GM23338 (cell line): ENCODE data around the gene EXOC4. TPM values are rescaled to one million over a fixed set of nuclear protein-coding genes. Genes with fewer than 3 reads are reported as not detected.

Experiments used
- ATAC-seq: fragments of 200-7000 bp; cut with Tn5 transposase; 3 replicates; pipeline ENCODE4 v1.9.1; 2020
- DNase-seq: peaks from one replicate; pipeline ENCODE4 v3.0.0-alpha.2; 2015; ENCODE audit warnings: low spot score
- H2AFZ ChIP-seq: fragments of 200-600 bp; sonication (generic); 2 replicates; pipeline ENCODE4 v1.8.0; 2016; ENCODE audit warnings: antibody characterized with exemption, mild to moderate bottlenecking, moderate library complexity
- H3F3A ChIP-seq: fragments of 200-600 bp; sonication (generic); replicated peaks from 2 replicates; pipeline ENCODE4 v1.8.0; 2017; ENCODE audit warnings: antibody characterized with exemption, mixed run types, low read depth
- H3K27ac ChIP-seq: fragments of 200-600 bp; sonication (generic); 2 replicates; pipeline ENCODE4 v1.6.1; 2016; ENCODE audit warnings: low read depth
- H3K27me3 ChIP-seq: fragments of 200-600 bp; sonication (generic); 2 replicates; pipeline ENCODE4 v1.8.0; 2016; ENCODE audit warnings: mild to moderate bottlenecking, mixed run types, moderate library complexity; ENCODE audit not compliant: insufficient read depth
- H3K36me3 ChIP-seq: fragments of 200-600 bp; sonication (generic); 2 replicates; pipeline ENCODE4 v1.8.0; 2016; ENCODE audit warnings: mild to moderate bottlenecking; ENCODE audit not compliant: insufficient read depth
- H3K4me1 ChIP-seq: fragments of 200-600 bp; sonication (generic); 2 replicates; pipeline ENCODE4 v1.8.0; 2016; ENCODE audit warnings: mild to moderate bottlenecking, moderate library complexity; ENCODE audit not compliant: insufficient read depth
- H3K4me2 ChIP-seq: fragments of 200-600 bp; sonication (generic); 2 replicates; pipeline ENCODE4 v1.7.1; 2017; ENCODE audit warnings: mixed run types
- H3K4me3 ChIP-seq: fragments of 200-600 bp; sonication (generic); 2 replicates; pipeline ENCODE4 v1.6.1; 2016; ENCODE audit warnings: mixed run types
- H3K79me2 ChIP-seq: fragments of 200-600 bp; sonication (generic); replicated peaks from 2 replicates; pipeline ENCODE4 v1.8.0; 2017; ENCODE audit warnings: mild to moderate bottlenecking; ENCODE audit not compliant: insufficient read depth
- H3K9me2 ChIP-seq: fragments of 200-600 bp; sonication (generic); 2 replicates; pipeline ENCODE4 v1.8.0; 2017; ENCODE audit not compliant: insufficient read depth
- H4K20me1 ChIP-seq: fragments of 200-600 bp; sonication (generic); replicated peaks from 2 replicates; pipeline ENCODE4 v1.8.0; 2017; ENCODE audit warnings: mild to moderate bottlenecking; ENCODE audit not compliant: insufficient read depth
- H3K27ac Mint-ChIP-seq: 2 replicates; pipeline ENCODE4 v1.8.0; 2020; ENCODE audit warnings: inconsistent platforms, mild to moderate bottlenecking, moderate library complexity, mixed read lengths
- H3K27me3 Mint-ChIP-seq: 3 replicates; pipeline ENCODE4 v1.8.0; 2022; ENCODE audit warnings: low read depth, mild to moderate bottlenecking, moderate library complexity, mixed read lengths, inconsistent platforms; ENCODE audit not compliant: insufficient read depth, poor library complexity
- H3K36me3 Mint-ChIP-seq: 3 replicates; pipeline ENCODE4 v1.8.0; 2021; ENCODE audit warnings: low read depth, mild to moderate bottlenecking, inconsistent platforms, moderate library complexity, mixed read lengths
- H3K4me1 Mint-ChIP-seq: 3 replicates; pipeline ENCODE4 v1.8.0; 2020; ENCODE audit warnings: mild to moderate bottlenecking, inconsistent platforms, mixed read lengths
- H3K4me3 Mint-ChIP-seq: 3 replicates; pipeline ENCODE4 v1.8.0; 2021; ENCODE audit warnings: moderate library complexity, mild to moderate bottlenecking, inconsistent platforms, mixed read lengths
- H3K9me3 Mint-ChIP-seq: 3 replicates; pipeline ENCODE4 v1.8.0; 2020; ENCODE audit warnings: moderate library complexity, mild to moderate bottlenecking, inconsistent platforms, mixed read lengths
- EZH2 ChIP-seq: fragments of 200-600 bp; sonication (generic); IDR thresholded peaks from one replicate; pipeline ENCODE4 v1.8.0; 2017; ENCODE audit warnings: antibody characterized with exemption, mild to moderate bottlenecking, low read depth; ENCODE audit not compliant: unreplicated experiment
- EZH2phosphoT487 ChIP-seq: fragments of 200-600 bp; sonication (generic); IDR thresholded peaks from one replicate; pipeline ENCODE4 v1.8.1; 2018; ENCODE audit warnings: antibody characterized with exemption; ENCODE audit not compliant: unreplicated experiment
- JUNB ChIP-seq: IDR thresholded peaks from one replicate; pipeline ENCODE4 v1.6.1; 2016; ENCODE audit warnings: antibody characterized with exemption; ENCODE audit not compliant: unreplicated experiment
- NANOG ChIP-seq: IDR thresholded peaks from 2 replicates; pipeline ENCODE4 v1.6.1; 2016; ENCODE audit warnings: antibody characterized with exemption, borderline replicate concordance
- POLR2AphosphoS5 ChIP-seq: IDR thresholded peaks from 2 replicates; pipeline ENCODE4 v1.6.1; 2016; ENCODE audit warnings: antibody characterized with exemption, low read depth
- ZNF114 ChIP-seq: fragments of 250-450 bp; sonication (Bioruptor Pico); IDR thresholded peaks from 2 replicates; pipeline ENCODE4 v1.5.0; 2020; ENCODE audit warnings: mild to moderate bottlenecking, moderate library complexity
- ZNF331 ChIP-seq: fragments of 250-450 bp; sonication (Bioruptor Pico); IDR thresholded peaks from 2 replicates; pipeline ENCODE4 v1.5.0; 2020; ENCODE audit warnings: low read depth, mild to moderate bottlenecking, moderate library complexity
- polyA plus RNA-seq: library from polyadenylated mRNA; unstranded; fragments of >200 nt; fragmentation: Nextera tagmentation; extraction: Ambion mirVana; gene quantifications from 2 replicates; pipeline ENCODE4 v1.2.1, GENCODE V29; 2016
- total RNA-seq: library from RNA; depleted of rRNA; stranded (reverse); fragments of >200 nt; shearing (Covaris generic); gene quantifications from 2 replicates; pipeline ENCODE4 v1.2.3, GENCODE V29; 2014
- TF ChIP-seq, protein P1 (sequence below), 2 experiments: fragments of 200-600 bp in 1 of 2; sonication (generic) in 1 of 2; conservative IDR thresholded peaks; 2 replicates each; pipeline versions ENCODE4 v1.5.1 to v1.6.1; 2016 to 2017; ENCODE audit warnings: antibody characterized with exemption in 2 of 2, low read depth in 2 of 2, mild to moderate bottlenecking in 2 of 2, moderate library complexity in 1 of 2
- TF ChIP-seq, protein P2 (sequence below): IDR thresholded peaks from one replicate; pipeline ENCODE4 v1.6.1; 2018; ENCODE audit warnings: antibody characterized with exemption; ENCODE audit not compliant: unreplicated experiment
- TF ChIP-seq, protein P3 (sequence below): IDR thresholded peaks from 2 replicates; pipeline ENCODE4 v1.6.1; 2016; ENCODE audit warnings: antibody characterized with exemption
- TF ChIP-seq, protein P4 (sequence below): fragments of 250-450 bp; sonication (Bioruptor Pico); IDR thresholded peaks from 2 replicates; pipeline ENCODE4 v1.5.0; 2020; ENCODE audit warnings: mild to moderate bottlenecking, moderate library complexity

The EXOC4 gene
- total and polyA plus RNA-seq, 2 experiments from 2014 or later, result 37.5 to 52.7 TPM

DNA sequence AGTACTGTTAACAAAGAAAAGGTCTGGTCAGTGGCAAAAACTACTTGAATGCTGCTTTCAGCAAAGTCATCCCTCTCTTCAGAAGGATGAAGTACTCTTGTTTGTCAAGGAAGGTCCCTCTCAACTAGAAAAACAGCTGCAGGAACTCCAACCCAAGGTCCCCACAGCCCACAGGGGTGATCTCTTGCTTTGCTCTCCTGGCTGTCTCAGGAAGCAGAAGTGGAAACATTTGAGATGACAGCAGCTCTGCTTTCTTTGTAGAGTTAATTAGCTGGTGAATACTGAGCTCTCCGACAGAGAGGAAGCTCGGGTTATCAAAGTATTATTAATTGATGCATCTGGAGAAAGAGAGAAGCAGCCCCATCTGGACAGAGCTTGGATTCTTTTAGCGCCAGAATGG, 848.8 kb downstream of the EXOC4 start:
- TF ChIP-seq, protein P1, sequence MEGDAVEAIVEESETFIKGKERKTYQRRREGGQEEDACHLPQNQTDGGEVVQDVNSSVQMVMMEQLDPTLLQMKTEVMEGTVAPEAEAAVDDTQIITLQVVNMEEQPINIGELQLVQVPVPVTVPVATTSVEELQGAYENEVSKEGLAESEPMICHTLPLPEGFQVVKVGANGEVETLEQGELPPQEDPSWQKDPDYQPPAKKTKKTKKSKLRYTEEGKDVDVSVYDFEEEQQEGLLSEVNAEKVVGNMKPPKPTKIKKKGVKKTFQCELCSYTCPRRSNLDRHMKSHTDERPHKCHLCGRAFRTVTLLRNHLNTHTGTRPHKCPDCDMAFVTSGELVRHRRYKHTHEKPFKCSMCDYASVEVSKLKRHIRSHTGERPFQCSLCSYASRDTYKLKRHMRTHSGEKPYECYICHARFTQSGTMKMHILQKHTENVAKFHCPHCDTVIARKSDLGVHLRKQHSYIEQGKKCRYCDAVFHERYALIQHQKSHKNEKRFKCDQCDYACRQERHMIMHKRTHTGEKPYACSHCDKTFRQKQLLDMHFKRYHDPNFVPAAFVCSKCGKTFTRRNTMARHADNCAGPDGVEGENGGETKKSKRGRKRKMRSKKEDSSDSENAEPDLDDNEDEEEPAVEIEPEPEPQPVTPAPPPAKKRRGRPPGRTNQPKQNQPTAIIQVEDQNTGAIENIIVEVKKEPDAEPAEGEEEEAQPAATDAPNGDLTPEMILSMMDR (conservative IDR thresholded peaks at IDR 0.05; ENCODE audit: low read depth in 2 of 2), result no peak
- TF ChIP-seq POLR2AphosphoS5 (no peak), JUNB (no peak), NANOG (no peak), ZNF114 (CRISPR knock-in tag) (no peak), ZNF331 (CRISPR knock-in tag) (no peak), EZH2 (no peak), EZH2phosphoT487 (no peak)
- TF ChIP-seq, protein P2, sequence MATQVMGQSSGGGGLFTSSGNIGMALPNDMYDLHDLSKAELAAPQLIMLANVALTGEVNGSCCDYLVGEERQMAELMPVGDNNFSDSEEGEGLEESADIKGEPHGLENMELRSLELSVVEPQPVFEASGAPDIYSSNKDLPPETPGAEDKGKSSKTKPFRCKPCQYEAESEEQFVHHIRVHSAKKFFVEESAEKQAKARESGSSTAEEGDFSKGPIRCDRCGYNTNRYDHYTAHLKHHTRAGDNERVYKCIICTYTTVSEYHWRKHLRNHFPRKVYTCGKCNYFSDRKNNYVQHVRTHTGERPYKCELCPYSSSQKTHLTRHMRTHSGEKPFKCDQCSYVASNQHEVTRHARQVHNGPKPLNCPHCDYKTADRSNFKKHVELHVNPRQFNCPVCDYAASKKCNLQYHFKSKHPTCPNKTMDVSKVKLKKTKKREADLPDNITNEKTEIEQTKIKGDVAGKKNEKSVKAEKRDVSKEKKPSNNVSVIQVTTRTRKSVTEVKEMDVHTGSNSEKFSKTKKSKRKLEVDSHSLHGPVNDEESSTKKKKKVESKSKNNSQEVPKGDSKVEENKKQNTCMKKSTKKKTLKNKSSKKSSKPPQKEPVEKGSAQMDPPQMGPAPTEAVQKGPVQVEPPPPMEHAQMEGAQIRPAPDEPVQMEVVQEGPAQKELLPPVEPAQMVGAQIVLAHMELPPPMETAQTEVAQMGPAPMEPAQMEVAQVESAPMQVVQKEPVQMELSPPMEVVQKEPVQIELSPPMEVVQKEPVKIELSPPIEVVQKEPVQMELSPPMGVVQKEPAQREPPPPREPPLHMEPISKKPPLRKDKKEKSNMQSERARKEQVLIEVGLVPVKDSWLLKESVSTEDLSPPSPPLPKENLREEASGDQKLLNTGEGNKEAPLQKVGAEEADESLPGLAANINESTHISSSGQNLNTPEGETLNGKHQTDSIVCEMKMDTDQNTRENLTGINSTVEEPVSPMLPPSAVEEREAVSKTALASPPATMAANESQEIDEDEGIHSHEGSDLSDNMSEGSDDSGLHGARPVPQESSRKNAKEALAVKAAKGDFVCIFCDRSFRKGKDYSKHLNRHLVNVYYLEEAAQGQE, result no peak
- TF ChIP-seq, protein P3, sequence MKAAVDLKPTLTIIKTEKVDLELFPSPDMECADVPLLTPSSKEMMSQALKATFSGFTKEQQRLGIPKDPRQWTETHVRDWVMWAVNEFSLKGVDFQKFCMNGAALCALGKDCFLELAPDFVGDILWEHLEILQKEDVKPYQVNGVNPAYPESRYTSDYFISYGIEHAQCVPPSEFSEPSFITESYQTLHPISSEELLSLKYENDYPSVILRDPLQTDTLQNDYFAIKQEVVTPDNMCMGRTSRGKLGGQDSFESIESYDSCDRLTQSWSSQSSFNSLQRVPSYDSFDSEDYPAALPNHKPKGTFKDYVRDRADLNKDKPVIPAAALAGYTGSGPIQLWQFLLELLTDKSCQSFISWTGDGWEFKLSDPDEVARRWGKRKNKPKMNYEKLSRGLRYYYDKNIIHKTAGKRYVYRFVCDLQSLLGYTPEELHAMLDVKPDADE, result no peak
- TF ChIP-seq, protein P4, sequence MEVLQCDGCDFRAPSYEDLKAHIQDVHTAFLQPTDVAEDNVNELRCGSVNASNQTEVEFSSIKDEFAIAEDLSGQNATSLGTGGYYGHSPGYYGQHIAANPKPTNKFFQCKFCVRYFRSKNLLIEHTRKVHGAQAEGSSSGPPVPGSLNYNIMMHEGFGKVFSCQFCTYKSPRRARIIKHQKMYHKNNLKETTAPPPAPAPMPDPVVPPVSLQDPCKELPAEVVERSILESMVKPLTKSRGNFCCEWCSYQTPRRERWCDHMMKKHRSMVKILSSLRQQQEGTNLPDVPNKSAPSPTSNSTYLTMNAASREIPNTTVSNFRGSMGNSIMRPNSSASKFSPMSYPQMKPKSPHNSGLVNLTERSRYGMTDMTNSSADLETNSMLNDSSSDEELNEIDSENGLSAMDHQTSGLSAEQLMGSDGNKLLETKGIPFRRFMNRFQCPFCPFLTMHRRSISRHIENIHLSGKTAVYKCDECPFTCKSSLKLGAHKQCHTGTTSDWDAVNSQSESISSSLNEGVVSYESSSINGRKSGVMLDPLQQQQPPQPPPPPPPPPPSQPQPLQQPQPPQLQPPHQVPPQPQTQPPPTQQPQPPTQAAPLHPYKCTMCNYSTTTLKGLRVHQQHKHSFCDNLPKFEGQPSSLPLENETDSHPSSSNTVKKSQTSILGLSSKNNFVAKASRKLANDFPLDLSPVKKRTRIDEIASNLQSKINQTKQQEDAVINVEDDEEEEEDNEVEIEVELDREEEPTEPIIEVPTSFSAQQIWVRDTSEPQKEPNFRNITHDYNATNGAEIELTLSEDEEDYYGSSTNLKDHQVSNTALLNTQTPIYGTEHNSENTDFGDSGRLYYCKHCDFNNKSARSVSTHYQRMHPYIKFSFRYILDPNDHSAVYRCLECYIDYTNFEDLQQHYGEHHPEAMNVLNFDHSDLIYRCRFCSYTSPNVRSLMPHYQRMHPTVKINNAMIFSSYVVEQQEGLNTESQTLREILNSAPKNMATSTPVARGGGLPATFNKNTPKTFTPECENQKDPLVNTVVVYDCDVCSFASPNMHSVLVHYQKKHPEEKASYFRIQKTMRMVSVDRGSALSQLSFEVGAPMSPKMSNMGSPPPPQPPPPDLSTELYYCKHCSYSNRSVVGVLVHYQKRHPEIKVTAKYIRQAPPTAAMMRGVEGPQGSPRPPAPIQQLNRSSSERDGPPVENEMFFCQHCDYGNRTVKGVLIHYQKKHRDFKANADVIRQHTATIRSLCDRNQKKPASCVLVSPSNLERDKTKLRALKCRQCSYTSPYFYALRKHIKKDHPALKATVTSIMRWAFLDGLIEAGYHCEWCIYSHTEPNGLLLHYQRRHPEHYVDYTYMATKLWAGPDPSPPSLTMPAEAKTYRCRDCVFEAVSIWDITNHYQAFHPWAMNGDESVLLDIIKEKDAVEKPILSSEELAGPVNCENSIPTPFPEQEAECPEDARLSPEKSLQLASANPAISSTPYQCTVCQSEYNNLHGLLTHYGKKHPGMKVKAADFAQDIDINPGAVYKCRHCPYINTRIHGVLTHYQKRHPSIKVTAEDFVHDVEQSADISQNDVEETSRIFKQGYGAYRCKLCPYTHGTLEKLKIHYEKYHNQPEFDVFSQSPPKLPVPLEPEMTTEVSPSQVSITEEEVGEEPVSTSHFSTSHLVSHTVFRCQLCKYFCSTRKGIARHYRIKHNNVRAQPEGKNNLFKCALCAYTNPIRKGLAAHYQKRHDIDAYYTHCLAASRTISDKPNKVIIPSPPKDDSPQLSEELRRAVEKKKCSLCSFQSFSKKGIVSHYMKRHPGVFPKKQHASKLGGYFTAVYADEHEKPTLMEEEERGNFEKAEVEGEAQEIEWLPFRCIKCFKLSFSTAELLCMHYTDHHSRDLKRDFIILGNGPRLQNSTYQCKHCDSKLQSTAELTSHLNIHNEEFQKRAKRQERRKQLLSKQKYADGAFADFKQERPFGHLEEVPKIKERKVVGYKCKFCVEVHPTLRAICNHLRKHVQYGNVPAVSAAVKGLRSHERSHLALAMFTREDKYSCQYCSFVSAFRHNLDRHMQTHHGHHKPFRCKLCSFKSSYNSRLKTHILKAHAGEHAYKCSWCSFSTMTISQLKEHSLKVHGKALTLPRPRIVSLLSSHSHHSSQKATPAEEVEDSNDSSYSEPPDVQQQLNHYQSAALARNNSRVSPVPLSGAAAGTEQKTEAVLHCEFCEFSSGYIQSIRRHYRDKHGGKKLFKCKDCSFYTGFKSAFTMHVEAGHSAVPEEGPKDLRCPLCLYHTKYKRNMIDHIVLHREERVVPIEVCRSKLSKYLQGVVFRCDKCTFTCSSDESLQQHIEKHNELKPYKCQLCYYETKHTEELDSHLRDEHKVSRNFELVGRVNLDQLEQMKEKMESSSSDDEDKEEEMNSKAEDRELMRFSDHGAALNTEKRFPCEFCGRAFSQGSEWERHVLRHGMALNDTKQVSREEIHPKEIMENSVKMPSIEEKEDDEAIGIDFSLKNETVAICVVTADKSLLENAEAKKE (CRISPR knock-in tag), result no peak
- no peak overlapping the region for H3K27ac ChIP-seq
- H3K27ac Mint-ChIP-seq, result no peak overlapping the region
- H3K4me3 Mint-ChIP-seq, result no peak overlapping the region
- H3F3A ChIP-seq, result no peaks in the 10 kb centered on the region
- no peaks in the 10 kb centered on the region for H3K27me3 ChIP-seq
- no peaks in the 10 kb centered on the region for H4K20me1 ChIP-seq
- no peak overlapping the region for H3K4me3 ChIP-seq
- peaks cover 2% of the 10 kb centered on the region for H3K27me3 Mint-ChIP-seq
- peaks cover 14% of the 10 kb centered on the region; the same call in 2 of the 3 replicates for H3K36me3 Mint-ChIP-seq
- ATAC-seq (no peak), DNase-seq (no peak)
- peaks cover 14% of the 10 kb centered on the region for H3K9me2 ChIP-seq
- H3K4me2 ChIP-seq, result no peak overlapping the region
- no peak overlapping the region for H2AFZ ChIP-seq
- no peaks in the 10 kb centered on the region for H3K79me2 ChIP-seq
- H3K4me1 Mint-ChIP-seq, result no peaks in the 10 kb centered on the region
- peaks cover 2% of the 10 kb centered on the region; the same call in 2 of the 3 replicates for H3K9me3 Mint-ChIP-seq
- no peaks in the 10 kb centered on the region for H3K4me1 ChIP-seq
- no peaks in the 10 kb centered on the region for H3K36me3 ChIP-seq
